Activated CD8-positive, alpha-beta memory T cell treated with anti-CD3 and anti-CD28 coated beads for 36 hours (primary cell): ENCODE results near the gene PROC. TPM values are rescaled to one million over a fixed set of nuclear protein-coding genes. Genes with fewer than 3 reads are reported as not detected.

Experiments used
- CTCF ChIA-PET: fragments of 350-600 bp; sonication (Branson Sonifier 250); formaldehyde crosslinking; loops from one replicate; lab custom pipeline; 2021; ENCODE audit warnings: antibody characterized with exemption; lab: Charles Lee
- POLR2A ChIA-PET: fragments of 350-600 bp; sonication (Branson Sonifier 250); formaldehyde crosslinking; loops from one replicate; lab custom pipeline; 2021; ENCODE audit warnings: antibody characterized with exemption; lab: Charles Lee
- total RNA-seq, 2 experiments: library from RNA; stranded (reverse); gene quantifications; one replicate each; pipeline ENCODE4 v1.2.3, GENCODE V29; 2021

The PROC gene
- total RNA-seq, 2 experiments from 2014 or later: 0.36 TPM; not detected in 1

DNA sequence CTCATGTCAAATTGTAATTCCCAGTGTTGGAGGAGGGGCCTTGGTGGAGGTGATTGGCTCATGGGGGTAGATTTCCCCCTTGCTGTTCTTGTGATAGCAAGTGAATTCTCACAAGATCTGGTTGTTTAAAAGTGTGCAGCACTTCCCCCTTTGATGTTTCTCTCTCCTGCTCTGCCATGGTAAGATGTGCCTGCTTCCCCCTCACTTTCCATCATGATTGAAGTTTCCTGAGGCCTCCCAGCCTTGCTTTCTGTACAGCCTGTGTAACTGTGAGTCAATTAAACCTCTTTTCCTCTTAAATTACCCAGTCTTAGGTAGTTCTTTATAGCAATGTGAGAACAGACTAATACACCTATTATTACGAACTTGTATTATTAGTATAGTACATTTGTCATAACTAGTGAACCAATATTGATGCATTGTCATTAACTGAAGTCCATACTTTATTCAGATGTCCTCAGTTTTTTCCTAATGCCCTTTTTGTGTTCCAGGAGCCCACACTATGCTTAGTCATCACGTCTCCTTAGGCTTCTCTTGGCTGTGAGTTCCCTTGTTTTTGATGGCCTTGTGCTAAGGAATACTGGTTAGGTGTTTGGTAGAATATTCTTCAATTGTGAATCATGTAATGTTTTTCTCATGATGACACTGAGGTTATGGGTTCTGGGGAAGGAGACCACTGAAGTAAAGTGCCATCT is 25.9 kb upstream of the PROC start:
- ChIA-PET CTCF (no interaction called here), POLR2A (no interaction called here)

DNA sequence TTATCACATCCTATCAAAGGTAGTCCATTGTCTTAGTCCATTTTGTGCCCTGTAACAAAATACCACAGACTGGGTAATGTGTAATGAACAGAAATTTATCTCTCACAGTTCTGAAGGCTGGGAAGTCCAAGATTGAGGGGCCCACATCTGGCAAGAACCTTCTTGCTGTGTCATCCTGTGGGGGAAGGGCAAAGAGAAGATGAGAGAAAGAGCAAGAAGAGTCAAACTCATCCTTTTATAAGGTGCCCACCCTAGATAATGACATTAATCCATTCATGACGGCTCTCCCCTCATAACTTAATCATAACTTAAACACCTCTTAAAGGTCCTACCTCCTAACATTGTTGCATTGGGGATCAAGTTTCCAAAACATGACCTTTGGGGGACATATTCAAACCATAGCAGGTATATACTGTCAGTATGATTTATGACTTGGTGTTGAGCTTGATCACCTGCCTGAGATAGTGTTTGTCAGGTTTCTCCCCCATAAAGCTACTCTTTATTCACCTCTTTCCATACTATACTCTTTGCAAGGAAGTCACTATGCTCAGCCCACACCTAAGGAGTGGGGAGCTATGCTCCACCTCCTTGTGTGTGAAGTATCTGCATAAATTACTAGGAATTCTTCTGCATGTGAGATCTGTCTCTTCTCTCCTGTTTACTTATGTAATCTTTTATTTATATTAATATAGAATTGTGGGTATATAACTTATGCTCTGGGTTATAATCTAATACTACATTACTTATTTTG is 25.2 kb upstream of the PROC start:
- ChIA-PET CTCF (interaction anchor here (1.5 kb wide), 1 partner anchor 23 kb away, joined by 4 read pairs; no protein-coding TSS in a partner anchor), POLR2A (no interaction called here)

DNA sequence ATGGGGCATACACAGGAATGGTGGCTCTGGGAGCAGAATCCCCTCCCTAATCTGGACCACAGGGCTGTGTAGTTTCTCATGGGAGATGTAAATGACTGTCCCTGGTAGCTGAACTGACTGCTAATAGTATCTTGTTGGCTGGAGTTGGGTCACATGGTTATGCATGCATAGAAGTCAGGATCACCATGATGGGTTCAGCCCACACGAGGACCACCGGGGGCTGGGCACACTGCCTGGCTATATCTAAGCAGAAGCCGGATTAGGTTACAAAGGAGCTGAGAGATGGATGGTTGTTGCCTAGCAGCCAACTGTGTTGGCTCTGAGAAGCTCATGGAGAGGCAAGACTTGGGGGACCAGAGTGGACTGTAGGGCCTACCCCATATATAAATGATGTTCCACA is 23.7 kb upstream of the PROC start:
- ChIA-PET CTCF (interaction anchor here (0.6 to 1.5 kb wide), 3 partner anchors 16 to 37 kb away, joined by 3 to 4 read pairs (median 3); no protein-coding TSS in a partner anchor), POLR2A (no interaction called here)

DNA sequence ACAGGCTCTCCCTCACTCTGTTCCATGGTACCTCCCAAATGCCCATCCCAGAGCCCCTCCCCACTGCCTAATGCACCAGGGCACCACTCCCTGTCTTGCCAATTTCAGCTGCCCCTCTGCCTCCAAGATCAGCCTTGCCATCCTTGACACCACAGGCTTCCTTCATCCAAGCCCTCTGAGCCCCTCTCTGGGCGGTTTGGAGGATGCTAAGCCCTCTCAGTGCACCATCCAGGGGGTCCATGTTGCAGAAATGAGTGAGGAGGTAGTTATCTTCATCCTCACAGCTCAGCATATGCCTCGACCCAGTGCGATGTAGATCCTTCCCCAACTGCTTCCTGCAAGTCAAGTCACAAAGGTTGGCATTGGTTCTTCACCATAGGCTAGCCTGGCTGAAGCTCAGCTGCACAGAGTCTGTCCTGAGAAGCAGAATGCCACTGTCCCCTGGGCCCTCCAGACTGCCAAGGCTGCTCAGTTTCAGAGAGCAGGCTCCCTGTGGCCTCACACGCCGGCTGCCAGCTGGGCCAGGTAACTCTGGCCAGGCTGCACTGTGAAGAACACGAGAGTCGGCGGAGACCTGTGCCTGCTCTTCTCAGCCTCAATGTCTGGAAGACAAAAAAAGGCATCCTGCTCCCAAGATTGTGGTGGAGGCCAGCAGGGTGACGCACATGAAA is 20.5 kb upstream of the PROC start:
- CTCF ChIA-PET: interaction anchor here (0.5 kb wide), 1 partner anchor 56 kb away, joined by 3 read pairs; no protein-coding TSS in a partner anchor
- POLR2A ChIA-PET: no interaction called here

DNA sequence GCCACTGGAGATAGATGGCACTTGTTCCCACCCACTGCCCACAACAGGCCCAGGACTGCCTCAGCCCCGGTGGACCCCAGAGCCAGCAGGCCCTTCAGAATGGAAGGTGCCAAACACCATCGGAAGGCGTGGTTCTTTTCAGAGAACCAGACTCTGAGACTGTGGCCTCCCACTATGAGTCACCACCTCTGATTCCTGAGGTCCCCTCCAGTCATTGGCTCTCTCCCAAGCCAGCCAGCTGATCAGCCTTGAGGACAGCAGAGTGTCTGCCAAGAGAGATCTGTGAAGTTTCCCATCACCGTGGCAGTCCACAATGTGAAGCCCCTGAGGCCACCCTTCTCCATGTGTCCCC is 20.0 kb upstream of the PROC start:
- CTCF ChIA-PET: interaction anchor here (0.5 to 0.6 kb wide), 2 partner anchors 14 to 57 kb away, joined by 3 read pairs; no protein-coding TSS in a partner anchor
- POLR2A ChIA-PET: no interaction called here

DNA sequence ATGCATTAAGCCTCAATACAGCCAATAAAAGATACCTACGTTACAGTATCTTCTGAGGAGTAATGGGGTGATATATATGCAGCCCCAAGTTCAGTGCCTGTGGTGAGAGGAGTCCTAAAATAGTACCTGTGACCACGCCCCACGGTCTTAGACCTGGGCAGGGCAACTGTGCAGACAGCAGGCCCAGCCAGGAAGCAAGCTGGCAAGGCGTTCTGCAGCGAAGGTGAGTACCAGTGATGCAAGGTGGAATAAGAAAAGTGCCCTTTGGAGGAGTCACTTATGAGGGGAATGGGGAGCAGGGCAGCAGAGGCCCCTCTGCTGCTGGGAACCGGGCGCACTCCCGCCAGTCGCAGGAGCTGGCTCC is 17.7 kb upstream of the PROC start:
- CTCF ChIA-PET: no interaction called here
- POLR2A ChIA-PET: no interaction called here

DNA sequence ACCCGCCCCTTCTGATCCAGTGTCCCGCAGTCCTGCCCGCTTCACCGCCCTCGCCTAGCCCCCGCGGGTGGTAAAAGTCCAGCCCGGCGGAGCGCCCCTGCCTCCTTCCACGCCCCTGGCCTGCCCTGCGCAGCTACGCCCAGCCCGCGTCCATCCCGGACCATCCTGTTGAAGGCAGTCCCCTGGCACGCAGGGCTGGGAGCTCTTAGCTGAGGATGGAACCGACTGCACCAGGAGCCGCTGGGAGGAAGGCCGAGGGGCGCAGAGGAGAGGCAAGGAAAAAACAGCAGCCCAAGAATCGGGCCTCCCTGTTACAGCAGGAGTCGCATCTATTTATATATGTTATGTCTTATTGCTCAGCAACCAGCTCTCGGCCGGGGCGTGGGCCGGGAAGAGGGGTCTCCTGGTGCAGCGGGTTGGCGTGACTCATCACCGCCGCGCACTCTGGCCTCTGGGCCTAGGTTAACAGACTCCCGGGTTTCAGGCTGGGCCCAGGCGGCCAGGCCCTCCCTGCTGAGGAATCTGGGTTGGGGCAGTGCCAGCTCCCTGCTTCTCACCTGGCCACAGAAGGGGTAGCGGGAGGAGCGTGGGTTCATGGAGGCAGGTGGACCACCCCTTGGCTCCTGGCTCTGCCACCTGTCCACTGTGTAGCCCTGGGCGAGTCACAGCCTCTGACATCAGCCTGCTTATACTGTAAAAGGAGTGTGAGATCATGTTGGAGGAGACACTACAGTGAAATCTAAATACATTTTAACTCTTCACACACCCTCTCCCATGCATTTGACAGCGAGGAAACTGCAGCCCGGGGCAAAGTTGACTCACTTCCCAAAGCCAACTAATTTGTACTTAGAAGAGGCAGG is 17.1 kb upstream of the PROC start:
- ChIA-PET CTCF (interaction anchor here (1.1 kb wide), 1 partner anchor 13 kb away, joined by 3 read pairs; no protein-coding TSS in a partner anchor), POLR2A (no interaction called here)

DNA sequence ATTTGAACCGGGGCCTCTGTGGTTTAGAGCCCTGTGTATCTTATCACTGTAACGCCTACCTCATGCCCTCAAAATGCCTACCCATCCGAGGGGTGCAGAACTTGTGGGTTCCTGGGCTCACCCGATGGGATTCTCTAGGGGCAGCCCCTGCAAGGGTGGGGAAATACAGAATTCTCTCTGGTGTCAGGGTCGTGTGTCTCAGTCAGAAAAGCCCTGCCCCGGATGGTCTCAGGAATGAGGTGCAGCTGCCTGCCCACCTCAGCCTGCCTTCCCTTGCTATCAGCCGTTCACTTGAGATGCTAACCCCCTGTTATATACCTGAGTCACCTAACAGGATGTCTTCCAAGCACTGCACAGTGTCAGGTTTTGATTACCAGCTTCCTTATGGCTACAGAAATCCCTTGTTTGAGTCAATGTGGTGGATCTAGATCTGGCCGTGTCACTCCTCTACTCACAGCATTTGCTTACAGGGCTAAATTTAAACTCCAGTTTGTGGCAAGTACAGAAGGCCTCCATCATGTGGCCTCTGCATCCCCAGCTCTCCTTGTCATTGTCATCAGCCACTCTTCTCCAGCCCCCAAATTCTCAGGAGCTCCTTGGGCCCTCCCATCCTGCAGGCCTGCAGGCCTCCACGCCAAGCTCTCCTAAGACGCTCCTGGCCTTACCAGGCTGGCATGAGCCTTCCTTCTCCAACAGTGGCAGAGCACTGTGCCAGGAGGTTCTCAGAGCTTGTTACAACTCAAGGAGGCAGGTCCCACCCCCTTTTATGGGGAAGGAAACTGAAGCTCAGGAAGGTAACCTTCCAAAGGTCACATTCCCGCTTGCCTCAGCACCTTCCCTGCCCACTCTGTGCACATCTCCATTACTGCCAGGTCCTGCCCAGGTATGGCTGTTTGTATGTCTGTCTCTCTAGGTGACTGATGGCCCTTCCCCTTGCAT is 16.2 kb upstream of the PROC start:
- POLR2A ChIA-PET: no interaction called here
- CTCF ChIA-PET: interaction anchor here (1.1 kb wide), 1 partner anchor 12 kb away, joined by 3 read pairs; no protein-coding TSS in a partner anchor

DNA sequence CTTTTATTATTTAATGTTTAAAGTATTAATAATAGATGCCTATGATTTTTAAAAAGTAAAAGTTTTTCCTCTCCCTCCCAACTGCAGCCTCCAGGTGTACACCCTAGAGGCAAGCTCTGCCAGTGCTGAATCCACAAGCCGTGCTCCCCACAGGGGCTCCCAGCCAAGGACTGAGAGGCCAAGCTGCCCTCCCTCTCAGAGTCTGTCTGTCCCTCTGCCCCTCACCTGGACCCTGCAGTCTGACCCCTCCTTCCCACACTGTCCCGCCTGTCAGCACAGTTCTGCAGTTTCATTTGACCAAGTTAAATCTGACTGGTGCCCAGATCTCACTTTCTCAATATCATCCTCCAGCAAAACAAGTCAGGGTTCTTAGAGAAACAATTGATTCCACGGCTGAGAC is 14.8 kb upstream of the PROC start:
- POLR2A ChIA-PET: no interaction called here

DNA sequence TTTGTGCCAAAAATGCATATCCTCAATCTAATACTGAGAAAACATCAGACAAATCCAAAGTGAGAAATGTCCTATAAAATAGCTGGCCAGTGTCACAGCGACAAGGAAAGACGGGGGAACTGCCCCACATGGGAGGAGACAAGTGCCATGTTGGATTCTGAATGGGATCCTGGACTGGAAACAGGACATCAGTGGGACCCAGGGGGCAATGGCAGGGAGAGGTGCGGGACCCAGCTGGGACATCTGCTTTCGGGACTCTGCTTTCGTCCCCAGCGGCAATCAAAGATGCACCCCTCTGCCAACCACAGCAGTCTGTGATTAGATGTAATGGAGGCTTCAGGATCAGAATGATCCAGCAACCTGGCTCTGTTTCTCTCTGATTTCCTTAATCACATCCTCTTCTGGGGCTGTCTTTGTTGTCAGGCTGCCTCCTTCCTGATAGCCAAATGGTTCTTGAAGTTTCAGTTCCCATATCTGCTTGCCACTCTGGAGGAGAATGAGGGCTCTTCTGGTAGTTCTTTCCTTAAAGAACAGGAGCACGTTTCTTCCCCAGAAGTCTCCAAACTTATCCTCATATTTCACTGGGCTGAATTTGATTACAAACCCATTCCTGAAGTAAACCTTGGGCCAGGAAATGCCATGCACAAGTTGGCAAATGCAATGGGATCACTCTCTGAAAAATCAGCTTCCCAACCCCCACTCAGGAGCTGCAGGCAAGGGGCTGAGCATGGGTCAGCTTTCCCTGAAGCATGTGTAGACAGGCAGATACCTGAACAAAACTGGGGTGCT is 13.6 kb upstream of the PROC start:
- CTCF ChIA-PET: no interaction called here
- POLR2A ChIA-PET: no interaction called here

More for the DNA sequence above, 14.8 kb upstream of the PROC start:
- CTCF ChIA-PET: no interaction called here

DNA sequence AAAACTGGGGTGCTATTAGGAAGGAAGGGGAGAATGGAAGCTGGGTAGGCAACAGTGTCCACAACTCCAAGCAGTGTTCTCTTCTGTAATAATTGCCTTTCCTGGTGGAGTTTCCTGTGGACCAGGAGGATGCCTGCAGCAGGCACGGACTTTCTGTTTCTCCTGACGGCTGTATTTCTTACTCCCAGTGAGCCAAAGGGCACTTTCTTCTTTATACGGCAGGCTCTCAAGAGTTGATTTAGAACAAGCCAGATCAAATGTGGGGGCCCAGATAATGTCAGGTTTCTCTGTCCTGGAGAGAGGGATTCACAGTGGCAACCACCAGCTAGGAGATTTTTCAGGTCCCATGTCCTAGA is 13.0 kb upstream of the PROC start:
- CTCF ChIA-PET: no interaction called here
- POLR2A ChIA-PET: no interaction called here

DNA sequence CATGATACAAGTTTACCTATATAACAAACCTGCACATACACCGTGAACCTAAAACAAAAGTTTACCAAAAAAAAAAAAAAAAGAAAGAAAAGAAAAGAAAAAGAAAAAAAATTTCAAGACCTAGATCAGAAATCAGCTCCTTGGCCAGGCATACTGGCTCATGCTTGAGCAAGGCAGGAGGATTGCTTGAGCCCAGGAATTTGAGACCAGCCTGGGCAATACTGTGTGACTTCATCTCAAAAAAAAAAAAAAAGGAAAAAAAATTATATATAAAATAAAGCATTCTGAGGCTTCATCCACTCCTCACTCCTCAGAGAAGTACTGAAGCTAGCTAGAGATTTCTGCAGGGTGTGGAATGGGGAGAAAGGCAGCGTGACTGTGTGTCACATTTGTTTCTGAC is 11.8 kb upstream of the PROC start:
- POLR2A ChIA-PET: no interaction called here
- CTCF ChIA-PET: no interaction called here

DNA sequence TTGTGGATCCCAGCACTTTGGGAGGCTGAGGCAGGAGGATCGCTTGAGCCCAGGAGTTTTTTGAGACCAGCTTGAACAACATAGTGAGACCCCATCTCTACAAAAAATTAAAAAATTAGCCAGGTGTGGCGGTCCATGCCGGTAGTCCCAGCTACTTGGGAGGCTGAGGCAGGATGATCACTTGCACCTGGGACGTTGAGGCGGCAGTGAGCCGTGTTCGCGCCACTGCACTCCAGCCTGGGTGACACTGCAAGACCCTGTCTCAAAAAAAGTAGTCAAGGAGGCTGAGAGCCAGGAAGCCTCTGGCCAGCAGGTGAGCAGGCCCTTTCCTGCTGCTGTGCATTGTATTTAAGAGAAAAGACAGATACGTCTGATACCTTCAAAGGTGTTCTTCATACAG is 11.1 kb upstream of the PROC start:
- ChIA-PET CTCF (no interaction called here), POLR2A (no interaction called here)

DNA sequence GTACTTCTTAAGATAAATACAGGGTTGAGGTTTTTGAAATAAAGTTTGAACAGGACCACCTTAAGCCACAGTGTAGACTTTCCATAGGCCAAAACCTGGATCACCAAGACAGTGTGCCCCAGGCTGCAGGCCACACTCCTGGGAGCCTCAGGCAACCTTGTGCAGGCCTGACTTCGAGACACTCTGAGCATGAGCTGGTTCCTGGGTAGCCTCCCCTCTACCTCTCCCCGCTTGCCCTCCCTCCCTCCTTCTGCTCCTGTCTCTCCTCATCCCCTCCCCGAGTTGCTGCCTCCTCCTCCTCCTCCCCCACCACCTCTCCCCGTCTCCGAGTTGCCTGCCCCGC is 10.6 kb upstream of the PROC start:
- ChIA-PET CTCF (no interaction called here), POLR2A (no interaction called here)

DNA sequence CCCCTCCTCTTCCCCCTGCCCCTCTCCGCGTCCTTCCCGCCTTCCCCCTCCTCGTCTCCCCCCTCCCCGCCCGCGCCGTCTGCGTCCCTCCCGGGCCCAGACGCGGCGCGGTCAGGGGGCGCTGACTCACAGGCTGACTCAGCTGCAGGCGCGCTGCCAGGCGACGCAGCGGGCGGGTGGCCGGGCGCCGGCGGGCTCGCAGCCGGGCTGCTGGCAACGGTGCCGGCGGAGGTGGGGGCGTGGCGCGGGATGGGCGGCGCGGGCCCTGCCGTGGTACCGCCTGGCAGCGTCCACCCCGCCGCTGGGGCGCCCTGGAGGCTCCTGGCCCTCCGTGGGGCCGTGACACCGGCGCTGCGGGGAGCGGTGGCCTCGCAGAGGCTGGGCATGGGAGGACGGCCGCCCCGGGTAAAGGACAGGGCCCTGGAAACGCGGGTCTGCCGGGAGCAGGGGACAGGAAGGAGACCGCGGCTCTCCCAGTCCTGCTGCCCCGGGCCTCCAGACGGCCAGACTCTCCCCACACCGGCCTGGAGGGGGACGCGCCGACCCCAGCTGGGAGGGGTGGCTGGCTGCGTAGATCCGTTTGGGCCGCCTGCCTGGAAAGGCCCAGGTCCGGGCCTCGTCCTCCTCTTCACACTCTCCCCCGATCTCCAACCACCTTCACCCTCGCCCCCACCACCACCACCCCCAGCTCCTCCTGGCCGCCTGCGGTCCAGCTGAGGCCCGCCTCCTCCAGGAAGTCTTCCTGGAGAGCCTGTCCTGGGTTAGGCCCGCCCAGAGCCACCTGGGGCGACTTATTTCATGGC is 10.0 kb upstream of the PROC start:
- CTCF ChIA-PET: no interaction called here

DNA sequence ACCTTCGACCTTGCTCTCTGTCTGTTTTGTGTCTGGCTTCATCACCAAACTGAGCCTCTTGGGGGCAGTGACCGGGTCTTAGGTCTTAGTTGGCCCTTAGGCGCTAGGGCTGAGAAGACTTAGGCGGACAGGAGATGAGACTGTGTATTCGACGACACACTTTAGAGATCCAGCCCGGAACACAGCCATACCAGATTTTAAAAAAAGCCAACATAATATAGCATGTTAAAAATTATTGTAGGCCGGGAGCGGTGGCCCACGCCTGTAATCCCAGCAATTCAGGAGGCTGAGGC is 9.5 kb upstream of the PROC start:
- ChIA-PET CTCF (no interaction called here), POLR2A (interaction anchor here (0.6 kb wide), 1 partner anchor 43 kb away, joined by 3 read pairs; no protein-coding TSS in a partner anchor)

More for the DNA sequence above, 10.0 kb upstream of the PROC start:
- POLR2A ChIA-PET: interaction anchor here (0.6 kb wide), 1 partner anchor 43 kb away, joined by 3 read pairs; no protein-coding TSS in a partner anchor

DNA sequence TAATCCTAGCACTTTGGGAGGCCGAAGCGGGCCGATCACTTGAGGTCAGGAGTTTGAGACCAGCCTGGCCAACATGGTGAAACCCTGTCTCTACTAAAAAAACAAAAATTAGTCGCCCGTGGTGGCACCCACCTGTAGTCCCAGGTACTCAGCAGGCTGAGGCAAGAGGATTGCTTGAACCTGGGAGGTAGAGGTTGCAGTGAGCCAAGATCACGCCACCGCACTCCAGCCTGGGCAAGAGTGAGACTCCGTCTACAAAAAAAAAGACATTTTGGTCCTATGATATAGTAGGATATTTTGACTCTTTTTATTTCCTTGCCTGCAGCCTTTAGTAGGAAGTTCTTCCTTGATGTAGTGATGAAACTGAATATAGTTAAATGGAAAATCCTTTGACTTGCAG is 8.5 kb upstream of the PROC start:
- ChIA-PET CTCF (interaction anchor here (0.7 kb wide), 1 partner anchor 21 kb away, joined by 4 read pairs; the partner anchor contains the start of gene MAP3K2), POLR2A (interaction anchor here (1.0 kb wide), 1 partner anchor 21 kb away, joined by 4 read pairs; no protein-coding TSS in a partner anchor)
